HepG2 (cell line): Measurements from ENCODE around the gene SOX13. TPM values are rescaled to one million over a fixed set of nuclear protein-coding genes. Genes with fewer than 3 reads are reported as not detected.

Experiments used
- CEBPB ChIP-seq: IDR thresholded peaks from 2 replicates; pipeline ENCODE4 v1.6.1; 2011; ENCODE audit warnings: low read depth, low read length, improper control_type of control experiment, borderline replicate concordance
- CHD2 ChIP-seq: IDR thresholded peaks from 2 replicates; pipeline ENCODE4 v1.6.1; 2011; ENCODE audit warnings: low read depth, low read length, improper control_type of control experiment
- FOSL1 ChIP-seq: sonication (generic); formaldehyde crosslinking; IDR thresholded peaks from 2 replicates; pipeline ENCODE4 v1.9.0; 2021; ENCODE audit warnings: missing genetic modification reagents, borderline replicate concordance
- GABPB1 ChIP-seq: IDR thresholded peaks from 2 replicates; pipeline ENCODE4 v1.6.1; 2016; ENCODE audit warnings: mild to moderate bottlenecking, missing genetic modification reagents, moderate library complexity, missing compliant biosample characterization
- HOXA3 ChIP-seq: sonication (generic); formaldehyde crosslinking; IDR thresholded peaks from 2 replicates; pipeline ENCODE4 v1.5.0; 2020; ENCODE audit warnings: missing genetic modification reagents
- MEF2D ChIP-seq: sonication (generic); formaldehyde crosslinking; IDR thresholded peaks from 2 replicates; pipeline ENCODE4 v1.5.1; 2020; ENCODE audit warnings: mild to moderate bottlenecking, missing genetic modification reagents
- PHF21A ChIP-seq: sonication (generic); formaldehyde crosslinking; IDR thresholded peaks from 2 replicates; pipeline ENCODE4 v1.5.0; 2020; ENCODE audit warnings: mild to moderate bottlenecking, missing genetic modification reagents
- POLR2AphosphoS5 ChIP-seq: IDR thresholded peaks from 2 replicates; pipeline ENCODE4 v1.6.1; 2012; ENCODE audit warnings: low read depth, low read length
- SNAPC2 ChIP-seq: sonication (generic); formaldehyde crosslinking; IDR thresholded peaks from 2 replicates; pipeline ENCODE4 v1.8.1; 2022; ENCODE audit warnings: mild to moderate bottlenecking, missing genetic modification reagents
- ZBTB7A ChIP-seq: sonication (generic); formaldehyde crosslinking; IDR thresholded peaks from 2 replicates; pipeline ENCODE4 v1.8.0; 2022; ENCODE audit warnings: mild to moderate bottlenecking, missing genetic modification reagents
- ZEB1 ChIP-seq: IDR thresholded peaks from 2 replicates; pipeline ENCODE4 v1.6.1; 2012; ENCODE audit warnings: mild to moderate bottlenecking, low read depth, inconsistent platforms; ENCODE audit not compliant: insufficient replicate concordance
- ZNF563 ChIP-seq: sonication (generic); formaldehyde crosslinking; IDR thresholded peaks from 2 replicates; pipeline ENCODE4 v1.8.0; 2022; ENCODE audit warnings: mild to moderate bottlenecking, moderate library complexity, missing genetic modification reagents
- ZSCAN30 ChIP-seq: sonication (generic); formaldehyde crosslinking; IDR thresholded peaks from 2 replicates; pipeline ENCODE4 v1.5.0; 2020; ENCODE audit warnings: mild to moderate bottlenecking, missing genetic modification reagents
- polyA plus RNA-seq, 8 experiments: library from polyadenylated mRNA; depleted of rRNA in 3 of 8; stranded (reverse) in 7 of 8; unstranded in 1 of 8; fragments of >200 nt; fragmentation: Illumina TruSeq in 4 of 8; extraction: Trizol in 4 of 8; gene quantifications; 2 replicates each; pipeline versions ENCODE4 v1.2.1 to v1.2.3, GENCODE V29; 2011 to 2016; ENCODE audit warnings: low read depth in 4 of 8, missing spikeins in 1 of 8, mixed read lengths in 1 of 8; ENCODE audit not compliant: insufficient read depth in 1 of 8
- total RNA-seq, 5 experiments: library from RNA; depleted of rRNA; stranded (reverse); fragments of >200 nt; fragmentation: Illumina TruSeq; extraction: Trizol; gene quantifications; 2 replicates each; pipeline ENCODE4 v1.2.3, GENCODE V29; 2016; ENCODE audit warnings: low read depth in 1 of 5
- TF ChIP-seq, protein P1 (sequence below): sonication (generic); formaldehyde crosslinking; conservative IDR thresholded peaks from 2 replicates; pipeline ENCODE4 v1.8.0; 2022; ENCODE audit warnings: mild to moderate bottlenecking, moderate library complexity, missing genetic modification reagents
- TF ChIP-seq, protein P2 (sequence below): sonication (generic); formaldehyde crosslinking; IDR thresholded peaks from 2 replicates; pipeline ENCODE4 v1.4.0; 2020; ENCODE audit warnings: mild to moderate bottlenecking, missing genetic modification reagents
- TF ChIP-seq, protein P3 (sequence below): sonication (generic); formaldehyde crosslinking; IDR thresholded peaks from 2 replicates; pipeline ENCODE4 v1.8.1; 2023; ENCODE audit warnings: mild to moderate bottlenecking, missing genetic modification reagents
- TF ChIP-seq, protein P4 (sequence below): sonication (generic); formaldehyde crosslinking; IDR thresholded peaks from 2 replicates; pipeline ENCODE4 v1.8.0; 2022; ENCODE audit warnings: low read depth, missing genetic modification reagents
- TF ChIP-seq, protein P5 (sequence below): sonication (generic); formaldehyde crosslinking; IDR thresholded peaks from 2 replicates; pipeline ENCODE4 v1.4.0; 2020; ENCODE audit warnings: missing genetic modification reagents

Gene SOX13
- total and polyA plus RNA-seq, 2 of the 13 experiments (the other 11 are each of a cell fraction or from before 2014, with no cell fraction given): 13.3 to 15.8 TPM

DNA sequence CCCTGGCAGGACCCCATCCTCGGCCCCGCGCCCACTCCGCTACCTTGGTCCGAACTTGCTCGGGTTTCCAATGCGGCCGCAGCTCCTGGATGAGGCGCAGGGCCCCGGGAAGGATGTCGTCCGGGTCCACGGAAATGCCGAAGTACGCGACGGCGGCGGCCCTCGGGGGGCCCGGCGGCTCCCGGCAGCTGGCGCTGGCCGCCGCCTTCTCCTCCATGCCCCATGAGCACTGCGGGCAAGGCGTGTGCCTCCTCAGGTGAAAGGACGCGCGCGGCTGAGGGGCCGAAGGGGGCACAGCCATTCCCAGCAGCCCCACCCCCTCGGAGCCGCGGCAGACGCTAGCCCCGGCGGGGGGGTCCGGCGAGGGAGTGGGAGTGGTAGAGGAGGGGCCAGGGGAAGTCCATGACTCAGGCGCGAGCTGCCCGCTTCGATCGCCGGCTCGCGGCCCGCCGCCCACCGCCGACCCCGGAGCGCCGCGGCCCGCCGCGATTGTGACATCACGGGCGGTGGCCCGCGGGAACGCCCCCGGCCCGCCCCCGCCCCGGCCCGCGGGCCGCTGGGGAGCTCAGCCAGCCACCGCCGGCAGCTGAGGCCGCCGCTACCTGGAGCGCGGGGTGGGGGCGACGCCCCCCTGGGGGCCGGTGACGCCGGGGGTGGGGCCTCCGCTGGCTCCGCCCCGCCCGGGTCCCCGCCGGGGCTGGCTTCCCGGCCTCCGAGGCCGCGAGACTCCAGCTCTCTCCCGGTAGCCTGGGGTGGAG is 78.8 kb downstream of the SOX13 start, which contains the start of gene ETNK2 (continued):
- TF ChIP-seq, protein P1, sequence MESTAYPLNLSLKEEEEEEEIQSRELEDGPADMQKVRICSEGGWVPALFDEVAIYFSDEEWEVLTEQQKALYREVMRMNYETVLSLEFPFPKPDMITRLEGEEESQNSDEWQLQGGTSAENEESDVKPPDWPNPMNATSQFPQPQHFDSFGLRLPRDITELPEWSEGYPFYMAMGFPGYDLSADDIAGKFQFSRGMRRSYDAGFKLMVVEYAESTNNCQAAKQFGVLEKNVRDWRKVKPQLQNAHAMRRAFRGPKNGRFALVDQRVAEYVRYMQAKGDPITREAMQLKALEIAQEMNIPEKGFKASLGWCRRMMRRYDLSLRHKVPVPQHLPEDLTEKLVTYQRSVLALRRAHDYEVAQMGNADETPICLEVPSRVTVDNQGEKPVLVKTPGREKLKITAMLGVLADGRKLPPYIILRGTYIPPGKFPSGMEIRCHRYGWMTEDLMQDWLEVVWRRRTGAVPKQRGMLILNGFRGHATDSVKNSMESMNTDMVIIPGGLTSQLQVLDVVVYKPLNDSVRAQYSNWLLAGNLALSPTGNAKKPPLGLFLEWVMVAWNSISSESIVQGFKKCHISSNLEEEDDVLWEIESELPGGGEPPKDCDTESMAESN (CRISPR knock-in tag): 0 out of 2 replicates have a peak, but pooled peaks have one; percentile 29
- TF ChIP-seq FOSL1 (CRISPR knock-in tag): no peak
- TF ChIP-seq SNAPC2 (CRISPR knock-in tag): no peak
- TF ChIP-seq, protein P2, sequence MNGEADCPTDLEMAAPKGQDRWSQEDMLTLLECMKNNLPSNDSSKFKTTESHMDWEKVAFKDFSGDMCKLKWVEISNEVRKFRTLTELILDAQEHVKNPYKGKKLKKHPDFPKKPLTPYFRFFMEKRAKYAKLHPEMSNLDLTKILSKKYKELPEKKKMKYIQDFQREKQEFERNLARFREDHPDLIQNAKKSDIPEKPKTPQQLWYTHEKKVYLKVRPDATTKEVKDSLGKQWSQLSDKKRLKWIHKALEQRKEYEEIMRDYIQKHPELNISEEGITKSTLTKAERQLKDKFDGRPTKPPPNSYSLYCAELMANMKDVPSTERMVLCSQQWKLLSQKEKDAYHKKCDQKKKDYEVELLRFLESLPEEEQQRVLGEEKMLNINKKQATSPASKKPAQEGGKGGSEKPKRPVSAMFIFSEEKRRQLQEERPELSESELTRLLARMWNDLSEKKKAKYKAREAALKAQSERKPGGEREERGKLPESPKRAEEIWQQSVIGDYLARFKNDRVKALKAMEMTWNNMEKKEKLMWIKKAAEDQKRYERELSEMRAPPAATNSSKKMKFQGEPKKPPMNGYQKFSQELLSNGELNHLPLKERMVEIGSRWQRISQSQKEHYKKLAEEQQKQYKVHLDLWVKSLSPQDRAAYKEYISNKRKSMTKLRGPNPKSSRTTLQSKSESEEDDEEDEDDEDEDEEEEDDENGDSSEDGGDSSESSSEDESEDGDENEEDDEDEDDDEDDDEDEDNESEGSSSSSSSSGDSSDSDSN (CRISPR knock-in tag): peak; percentile 30; the same call in 1 of the 2 replicates
- peak; percentile 58; the same call in 1 of the 2 replicates for TF ChIP-seq HOXA3 (CRISPR knock-in tag)
- TF ChIP-seq ZNF563: peak; percentile 84
- TF ChIP-seq, protein P3, sequence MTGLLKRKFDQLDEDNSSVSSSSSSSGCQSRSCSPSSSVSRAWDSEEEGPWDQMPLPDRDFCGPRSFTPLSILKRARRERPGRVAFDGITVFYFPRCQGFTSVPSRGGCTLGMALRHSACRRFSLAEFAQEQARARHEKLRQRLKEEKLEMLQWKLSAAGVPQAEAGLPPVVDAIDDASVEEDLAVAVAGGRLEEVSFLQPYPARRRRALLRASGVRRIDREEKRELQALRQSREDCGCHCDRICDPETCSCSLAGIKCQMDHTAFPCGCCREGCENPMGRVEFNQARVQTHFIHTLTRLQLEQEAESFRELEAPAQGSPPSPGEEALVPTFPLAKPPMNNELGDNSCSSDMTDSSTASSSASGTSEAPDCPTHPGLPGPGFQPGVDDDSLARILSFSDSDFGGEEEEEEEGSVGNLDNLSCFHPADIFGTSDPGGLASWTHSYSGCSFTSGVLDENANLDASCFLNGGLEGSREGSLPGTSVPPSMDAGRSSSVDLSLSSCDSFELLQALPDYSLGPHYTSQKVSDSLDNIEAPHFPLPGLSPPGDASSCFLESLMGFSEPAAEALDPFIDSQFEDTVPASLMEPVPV: 0 out of 2 replicates have a peak, but pooled peaks have one; percentile 35
- no peak for TF ChIP-seq ZEB1
- TF ChIP-seq, protein P4, sequence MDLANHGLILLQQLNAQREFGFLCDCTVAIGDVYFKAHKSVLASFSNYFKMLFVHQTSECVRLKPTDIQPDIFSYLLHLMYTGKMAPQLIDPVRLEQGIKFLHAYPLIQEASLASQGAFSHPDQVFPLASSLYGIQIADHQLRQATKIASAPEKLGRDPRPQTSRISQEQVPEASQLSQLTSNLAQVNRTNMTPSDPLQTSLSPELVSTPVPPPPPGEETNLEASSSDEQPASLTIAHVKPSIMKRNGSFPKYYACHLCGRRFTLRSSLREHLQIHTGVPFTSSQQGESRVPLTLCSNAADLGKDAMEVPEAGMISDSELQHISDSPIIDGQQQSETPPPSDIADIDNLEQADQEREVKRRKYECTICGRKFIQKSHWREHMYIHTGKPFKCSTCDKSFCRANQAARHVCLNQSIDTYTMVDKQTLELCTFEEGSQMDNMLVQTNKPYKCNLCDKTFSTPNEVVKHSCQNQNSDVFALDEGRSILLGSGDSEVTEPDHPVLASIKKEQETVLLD (CRISPR knock-in tag): 0 out of 2 replicates have a peak, but pooled peaks have one; percentile 32
- TF ChIP-seq, protein P5, sequence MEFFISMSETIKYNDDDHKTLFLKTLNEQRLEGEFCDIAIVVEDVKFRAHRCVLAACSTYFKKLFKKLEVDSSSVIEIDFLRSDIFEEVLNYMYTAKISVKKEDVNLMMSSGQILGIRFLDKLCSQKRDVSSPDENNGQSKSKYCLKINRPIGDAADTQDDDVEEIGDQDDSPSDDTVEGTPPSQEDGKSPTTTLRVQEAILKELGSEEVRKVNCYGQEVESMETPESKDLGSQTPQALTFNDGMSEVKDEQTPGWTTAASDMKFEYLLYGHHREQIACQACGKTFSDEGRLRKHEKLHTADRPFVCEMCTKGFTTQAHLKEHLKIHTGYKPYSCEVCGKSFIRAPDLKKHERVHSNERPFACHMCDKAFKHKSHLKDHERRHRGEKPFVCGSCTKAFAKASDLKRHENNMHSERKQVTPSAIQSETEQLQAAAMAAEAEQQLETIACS (CRISPR knock-in tag): peak; percentile 34; the same call in 1 of the 2 replicates
- 0 out of 2 replicates have a peak, but pooled peaks have one; percentile 42 for TF ChIP-seq ZBTB7A (CRISPR knock-in tag)
- TF ChIP-seq POLR2AphosphoS5: 0 out of 2 replicates have a peak, but pooled peaks have one; percentile 26
- TF ChIP-seq CHD2: peak; percentile 81
- no peak for TF ChIP-seq MEF2D
- peak; percentile 56 for TF ChIP-seq GABPB1 (CRISPR knock-in tag)
- no peak for TF ChIP-seq ZSCAN30 (CRISPR knock-in tag)
- TF ChIP-seq PHF21A: 0 out of 2 replicates have a peak, but pooled peaks have one; percentile 25
- peak; percentile 44; the same call in 1 of the 2 replicates for TF ChIP-seq CEBPB
